ENCODE data around the gene PRDM16. TPM values are rescaled to one million over a fixed set of nuclear protein-coding genes. Genes with fewer than 3 reads are reported as not detected.

The PRDM16 gene
- total RNA-seq, 4 donors from 2014 or later: 0.19 to 1.6 (median 0.36) TPM

DNA sequence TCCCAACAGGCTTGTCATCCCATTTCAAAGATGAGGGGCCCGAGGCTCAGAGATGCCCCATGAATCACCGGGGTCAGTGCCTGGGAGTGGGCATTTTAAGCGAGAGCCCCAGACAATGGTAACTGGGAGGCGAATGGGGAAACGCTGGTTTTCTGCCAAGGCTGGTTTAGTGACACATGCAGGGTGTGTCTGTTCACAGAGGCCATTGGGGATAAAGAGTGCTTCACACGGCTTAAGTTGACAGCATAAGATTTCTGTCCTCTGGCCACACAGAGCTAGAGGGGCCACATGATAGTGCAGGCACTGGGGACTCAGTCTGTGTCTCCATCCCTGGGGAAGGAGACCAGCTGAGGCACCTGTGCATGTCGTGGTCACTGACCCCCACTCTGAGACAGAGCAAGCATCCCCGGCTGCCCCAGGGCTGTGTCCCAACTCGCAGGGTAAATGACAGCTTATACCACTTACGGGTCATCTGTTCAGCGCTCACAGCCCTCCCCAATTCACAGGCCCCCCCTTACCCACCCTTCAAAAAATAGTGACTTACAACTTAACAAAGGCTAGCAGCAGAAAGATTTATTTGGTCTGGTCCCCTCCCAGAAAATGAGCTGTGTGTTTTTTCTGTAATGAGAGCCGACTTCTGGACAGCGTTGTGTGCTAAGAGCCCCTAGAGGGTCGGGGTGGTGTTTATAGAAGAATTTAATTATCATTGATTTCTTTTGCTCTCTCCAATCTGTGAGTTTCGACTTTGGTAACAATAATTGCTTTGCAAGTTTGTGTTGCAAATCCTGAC is 350.6 kb downstream of the PRDM16 start:
- peaks cover 20% of the 10 kb centered on the region for H3K4me1 ChIP-seq
- H3K36me3 ChIP-seq: no peaks in the 10 kb centered on the region
- no peak for DNase-seq (ENCODE audit: low spot score in 2 of 2)
- H3K4me3 ChIP-seq: no peak overlapping the region
- TF ChIP-seq EP300 (IDR thresholded peaks at IDR 0.05) (no peak), POLR2AphosphoS5 (IDR thresholded peaks at IDR 0.05) (no peak), POLR2A (IDR thresholded peaks at IDR 0.05) (no peak)
- TF ChIP-seq, protein P1, sequence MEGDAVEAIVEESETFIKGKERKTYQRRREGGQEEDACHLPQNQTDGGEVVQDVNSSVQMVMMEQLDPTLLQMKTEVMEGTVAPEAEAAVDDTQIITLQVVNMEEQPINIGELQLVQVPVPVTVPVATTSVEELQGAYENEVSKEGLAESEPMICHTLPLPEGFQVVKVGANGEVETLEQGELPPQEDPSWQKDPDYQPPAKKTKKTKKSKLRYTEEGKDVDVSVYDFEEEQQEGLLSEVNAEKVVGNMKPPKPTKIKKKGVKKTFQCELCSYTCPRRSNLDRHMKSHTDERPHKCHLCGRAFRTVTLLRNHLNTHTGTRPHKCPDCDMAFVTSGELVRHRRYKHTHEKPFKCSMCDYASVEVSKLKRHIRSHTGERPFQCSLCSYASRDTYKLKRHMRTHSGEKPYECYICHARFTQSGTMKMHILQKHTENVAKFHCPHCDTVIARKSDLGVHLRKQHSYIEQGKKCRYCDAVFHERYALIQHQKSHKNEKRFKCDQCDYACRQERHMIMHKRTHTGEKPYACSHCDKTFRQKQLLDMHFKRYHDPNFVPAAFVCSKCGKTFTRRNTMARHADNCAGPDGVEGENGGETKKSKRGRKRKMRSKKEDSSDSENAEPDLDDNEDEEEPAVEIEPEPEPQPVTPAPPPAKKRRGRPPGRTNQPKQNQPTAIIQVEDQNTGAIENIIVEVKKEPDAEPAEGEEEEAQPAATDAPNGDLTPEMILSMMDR (IDR thresholded peaks at IDR 0.05): no peak
- no peaks in the 10 kb centered on the region for H3K9me3 ChIP-seq
- H3K27ac ChIP-seq: no peak overlapping the region
- H3K27me3 ChIP-seq: peaks cover 69% of the 10 kb centered on the region
- 47% methylated on average over 14 of the region's 15 CpGs for WGBS

DNA sequence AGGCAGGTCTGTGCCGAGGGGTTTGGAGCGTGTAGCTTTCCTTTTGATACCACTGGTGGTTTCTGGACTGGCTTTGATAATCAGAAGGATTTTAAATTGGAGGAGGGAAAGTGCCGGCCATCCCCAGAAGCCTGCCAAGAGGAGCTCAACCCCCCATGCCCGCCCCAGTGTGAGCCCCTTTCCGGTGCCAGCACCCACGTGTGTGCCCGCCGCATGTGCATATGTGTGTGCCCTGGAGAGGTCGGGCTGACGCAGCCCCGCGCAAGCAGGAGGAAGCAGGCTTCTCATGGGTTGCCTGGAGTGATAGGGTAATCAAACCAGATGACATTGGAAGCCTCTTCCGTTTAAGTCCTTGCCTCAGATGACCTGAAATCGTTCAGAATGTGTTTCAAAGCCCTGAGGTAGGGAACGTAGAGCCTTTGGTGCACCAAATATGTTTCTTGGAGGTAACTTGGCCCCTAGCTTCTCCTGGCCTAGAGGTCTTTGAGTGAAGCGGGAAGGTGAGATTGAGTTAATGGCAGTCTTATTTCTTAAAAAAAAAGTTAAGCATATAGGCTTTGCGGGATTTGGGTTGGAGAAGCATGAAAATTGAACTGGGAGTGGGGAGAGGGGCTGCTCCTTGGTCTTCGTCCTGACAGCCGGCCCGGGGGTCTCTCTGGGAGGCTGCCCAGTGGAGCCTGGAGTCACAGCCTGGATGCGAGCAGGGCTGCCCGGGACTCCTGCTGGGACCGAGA is 351.4 kb downstream of the PRDM16 start:
- Histone ChIP-seq H3K27ac (no peak overlapping the region), H3K4me3 (no peak overlapping the region), H3K36me3 (no peaks in the 10 kb centered on the region), H3K9me3 (no peaks in the 10 kb centered on the region), H3K4me1 (peaks cover 22% of the 10 kb centered on the region), H3K27me3 (peaks cover 64% of the 10 kb centered on the region)
- DNase-seq (ENCODE audit: low spot score in 2 of 2): no peak
- WGBS: 85% methylated on average over 23 of the region's 23 CpGs
- TF ChIP-seq, protein P1 (IDR thresholded peaks at IDR 0.05): no peak
- TF ChIP-seq EP300 (IDR thresholded peaks at IDR 0.05) (no peak), POLR2AphosphoS5 (IDR thresholded peaks at IDR 0.05) (no peak), POLR2A (IDR thresholded peaks at IDR 0.05) (no peak)

DNA sequence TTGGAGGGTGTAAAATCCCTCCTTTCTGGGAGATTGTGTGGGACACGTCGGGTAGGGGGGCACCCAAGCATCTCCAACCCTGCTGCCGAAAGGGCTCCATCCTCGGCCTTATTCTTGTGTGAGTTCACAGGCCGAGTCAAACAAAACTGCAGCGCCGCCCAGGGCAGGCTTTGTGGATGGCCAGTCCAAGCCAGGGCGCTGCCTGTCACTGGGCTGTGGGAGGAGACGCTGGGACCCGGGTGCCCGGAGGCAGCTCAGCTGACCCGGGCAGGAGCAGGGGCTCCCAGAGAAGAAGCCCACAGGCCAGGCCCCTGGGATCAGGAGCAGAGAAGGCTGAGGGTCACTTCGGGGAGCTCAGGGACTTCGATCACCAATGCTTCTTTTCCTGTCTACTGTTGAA is 353.6 kb downstream of the PRDM16 start:
- peaks cover 22% of the 10 kb centered on the region for H3K4me1 ChIP-seq
- H3K9me3 ChIP-seq: no peaks in the 10 kb centered on the region
- DNase-seq (ENCODE audit: low spot score in 2 of 2): no peak
- no peaks in the 10 kb centered on the region for H3K36me3 ChIP-seq
- H3K27me3 ChIP-seq: peaks cover 52% of the 10 kb centered on the region
- H3K27ac ChIP-seq: peak overlapping the region; percentile 26
- no peak overlapping the region for H3K4me3 ChIP-seq
- TF ChIP-seq, protein P1 (IDR thresholded peaks at IDR 0.05): no peak
- no peak for TF ChIP-seq POLR2A (IDR thresholded peaks at IDR 0.05)
- no peak for TF ChIP-seq EP300 (IDR thresholded peaks at IDR 0.05)
- no peak for TF ChIP-seq POLR2AphosphoS5 (IDR thresholded peaks at IDR 0.05)
- WGBS: 94% methylated on average over 7 of the region's 14 CpGs

GRCh38 chr1:3423245-3423829 is 354.3 kb downstream of the PRDM16 start:
- H3K4me1 ChIP-seq: peaks cover 22% of the 10 kb centered on the region
- peaks cover 45% of the 10 kb centered on the region for H3K27me3 ChIP-seq
- 50% methylated on average over 1 of the region's 23 CpGs for WGBS
- TF ChIP-seq POLR2A (IDR thresholded peaks at IDR 0.05): no peak
- TF ChIP-seq, protein P1 (IDR thresholded peaks at IDR 0.05): no peak
- TF ChIP-seq EP300 (IDR thresholded peaks at IDR 0.05): no peak
- TF ChIP-seq POLR2AphosphoS5 (IDR thresholded peaks at IDR 0.05): no peak
- DNase-seq (ENCODE audit: low spot score in 2 of 2): no peak
- no peaks in the 10 kb centered on the region for H3K36me3 ChIP-seq
- no peaks in the 10 kb centered on the region for H3K9me3 ChIP-seq
- no peak overlapping the region for H3K4me3 ChIP-seq
- peak overlapping the region; percentile 26 for H3K27ac ChIP-seq
